Measurements from ENCODE around the gene CMIP.
"Not testable (repeated sequence)": the region's sequence is repeated elsewhere in the genome, so short reads cannot be mapped to it uniquely, and the experiment has no call there.

The CMIP gene

GRCh38 chr16:81567087-81567486, 122.5 kb downstream of the CMIP start:
- no peak for DNase-seq (ENCODE audit: low read depth in 2 of 2)

DNA sequence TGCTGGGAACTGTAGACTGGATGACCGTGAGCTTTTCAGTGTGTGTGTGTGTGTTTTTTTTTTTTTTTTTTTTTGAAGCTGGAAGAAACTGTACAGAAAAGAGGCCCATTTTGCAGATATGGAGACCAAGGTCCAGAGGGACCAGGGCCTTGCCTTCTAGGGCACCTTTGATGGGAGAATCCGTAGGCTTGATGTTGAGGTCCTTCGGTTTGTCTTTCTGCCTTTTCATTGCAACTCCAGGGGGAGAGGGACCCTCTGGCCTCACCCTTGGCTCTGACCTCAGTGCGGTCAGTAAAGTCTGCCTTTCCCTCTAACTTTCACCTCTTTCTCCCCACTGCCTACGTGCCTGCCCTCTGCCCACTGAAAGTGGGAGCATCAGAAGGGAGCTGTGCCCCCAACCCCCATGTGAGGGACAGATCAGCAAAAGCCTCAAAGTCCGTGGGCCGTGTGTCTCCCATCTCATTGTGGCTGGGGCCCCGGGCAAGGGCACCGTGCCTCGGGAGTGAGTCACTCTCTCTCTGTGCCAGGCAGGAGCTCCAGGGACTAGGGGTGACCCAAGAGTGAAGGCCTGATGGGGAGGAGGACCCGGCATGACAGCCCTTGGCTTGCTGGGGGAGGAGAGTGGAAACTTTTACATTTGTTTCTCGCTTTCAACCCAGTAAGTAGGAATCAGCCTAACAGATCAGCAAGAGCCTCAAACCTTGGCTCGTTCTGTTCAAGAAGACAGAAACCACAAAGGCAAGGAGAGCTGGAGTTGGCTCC, 123.6 kb downstream of the CMIP start:
- DNase-seq (ENCODE audit: low read depth in 2 of 2) = no peak

DNA sequence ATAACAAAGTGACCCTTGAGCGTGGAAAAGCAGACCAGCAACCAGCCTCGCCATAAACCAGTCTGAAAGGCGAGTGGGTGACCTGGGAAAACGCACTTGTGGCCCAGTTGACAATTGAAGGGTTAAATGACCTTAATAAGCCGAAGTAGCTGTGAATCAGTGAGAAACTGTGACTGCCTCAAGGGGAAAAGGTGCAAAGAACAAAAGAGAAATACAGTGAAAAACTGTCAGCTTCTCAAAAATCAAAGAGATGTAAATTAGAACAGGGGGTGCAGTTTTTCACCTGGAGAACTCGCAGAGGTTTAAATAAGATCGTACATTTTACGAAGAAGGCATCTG, 124.1 kb downstream of the CMIP start:
- DNase-seq (ENCODE audit: low read depth in 2 of 2) = no peak

- no peak for DNase-seq (ENCODE audit: low read depth in 2 of 2)
These were observed 124.9 kb downstream of the CMIP start for GRCh38 chr16:81569361-81570034.

DNA sequence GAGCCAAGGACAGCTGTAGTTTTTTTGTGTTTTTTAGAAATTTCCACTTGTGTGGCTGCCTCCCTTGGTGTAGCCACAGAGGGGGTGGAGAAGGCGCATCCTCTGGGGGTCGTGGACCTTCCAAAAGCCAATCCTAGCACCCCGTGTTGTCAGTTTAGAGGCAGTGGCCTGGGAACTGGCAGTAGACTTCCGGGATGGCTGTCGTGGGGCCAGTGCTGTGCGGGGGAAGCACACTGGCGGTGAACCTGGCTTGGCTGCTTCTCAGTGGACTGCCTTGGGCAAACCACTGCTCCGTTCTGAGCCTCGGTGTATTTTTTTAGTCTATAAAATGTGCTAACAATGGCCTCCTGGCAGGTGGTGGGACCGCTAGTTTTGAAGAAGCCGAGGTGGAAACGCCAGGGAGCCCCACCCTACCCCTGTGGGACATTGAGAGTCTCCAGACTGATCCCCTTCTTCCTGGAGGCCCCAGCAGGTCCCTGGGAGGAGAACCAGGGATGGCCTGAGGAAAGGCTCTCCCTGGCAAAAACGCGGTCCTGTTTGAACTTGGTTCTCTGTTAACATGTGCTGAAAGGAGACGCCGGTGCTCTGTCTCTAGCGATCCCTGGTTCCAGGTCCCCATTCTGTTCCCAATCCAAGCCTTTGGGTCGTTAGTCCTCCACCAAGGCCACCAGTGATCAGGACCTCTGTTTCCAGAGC, 125.7 kb downstream of the CMIP start:
- DNase-seq (ENCODE audit: low read depth in 2 of 2) = no peak

DNA sequence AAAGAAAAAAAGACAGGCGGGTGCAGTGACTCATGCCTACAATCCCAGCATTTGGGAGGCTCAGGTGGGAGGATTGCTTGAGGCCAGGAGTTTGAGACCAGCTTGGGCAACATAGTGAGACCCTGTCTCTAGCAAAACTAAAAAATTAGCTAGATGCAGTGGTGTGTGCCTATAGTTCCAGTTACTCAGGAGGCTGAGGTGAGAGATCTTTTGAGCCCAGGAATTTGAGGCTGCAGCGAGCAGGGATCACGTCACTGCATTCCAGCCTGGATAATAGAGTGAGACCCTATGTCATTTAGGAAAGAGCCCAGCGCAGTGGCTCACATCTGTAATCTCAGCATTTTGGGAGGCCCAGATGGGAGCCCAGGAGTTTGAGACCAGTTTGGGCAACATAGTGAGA, 126.6 kb downstream of the CMIP start:
- no peak for DNase-seq (ENCODE audit: low read depth in 2 of 2)

DNA sequence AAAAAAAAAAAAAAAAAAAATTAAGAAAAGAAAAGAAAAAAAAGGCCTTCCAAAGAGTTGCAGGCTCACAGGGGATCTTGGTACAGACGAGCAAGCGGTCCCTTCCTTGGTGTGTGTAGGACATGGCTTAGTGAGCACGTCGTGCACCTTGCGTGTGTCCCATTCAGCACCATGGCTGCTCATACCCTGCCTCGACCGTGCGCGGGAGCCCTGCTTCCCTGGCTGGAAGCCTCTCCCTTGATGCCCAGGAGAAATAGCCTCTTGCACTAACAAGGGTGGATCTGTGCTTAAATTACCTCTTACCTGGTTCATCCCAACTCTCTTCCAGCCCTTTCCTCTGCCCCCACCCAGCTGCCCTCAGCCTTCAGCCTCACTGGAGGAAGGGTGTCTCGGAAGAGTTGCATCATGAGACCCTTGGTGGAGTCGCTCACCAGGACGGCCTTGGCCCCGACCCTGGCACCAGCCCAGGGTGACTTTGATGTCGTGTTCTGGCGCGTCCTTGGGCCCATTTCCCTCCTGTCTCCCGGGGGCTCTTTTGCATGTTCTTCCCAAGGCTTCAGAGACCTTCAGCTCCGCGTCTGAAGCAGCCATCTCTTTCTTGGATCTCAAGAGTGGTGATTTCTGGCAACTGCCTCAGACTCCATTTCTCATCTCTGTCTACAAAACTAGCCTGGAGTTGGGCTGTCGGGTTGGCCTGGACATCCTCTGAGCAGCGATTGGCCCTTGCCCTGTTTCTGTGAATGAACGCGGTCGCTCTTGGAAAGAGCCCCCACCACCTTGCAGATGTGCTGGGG, 127.2 kb downstream of the CMIP start:
- no peak for DNase-seq (ENCODE audit: low read depth in 2 of 2)

DNA sequence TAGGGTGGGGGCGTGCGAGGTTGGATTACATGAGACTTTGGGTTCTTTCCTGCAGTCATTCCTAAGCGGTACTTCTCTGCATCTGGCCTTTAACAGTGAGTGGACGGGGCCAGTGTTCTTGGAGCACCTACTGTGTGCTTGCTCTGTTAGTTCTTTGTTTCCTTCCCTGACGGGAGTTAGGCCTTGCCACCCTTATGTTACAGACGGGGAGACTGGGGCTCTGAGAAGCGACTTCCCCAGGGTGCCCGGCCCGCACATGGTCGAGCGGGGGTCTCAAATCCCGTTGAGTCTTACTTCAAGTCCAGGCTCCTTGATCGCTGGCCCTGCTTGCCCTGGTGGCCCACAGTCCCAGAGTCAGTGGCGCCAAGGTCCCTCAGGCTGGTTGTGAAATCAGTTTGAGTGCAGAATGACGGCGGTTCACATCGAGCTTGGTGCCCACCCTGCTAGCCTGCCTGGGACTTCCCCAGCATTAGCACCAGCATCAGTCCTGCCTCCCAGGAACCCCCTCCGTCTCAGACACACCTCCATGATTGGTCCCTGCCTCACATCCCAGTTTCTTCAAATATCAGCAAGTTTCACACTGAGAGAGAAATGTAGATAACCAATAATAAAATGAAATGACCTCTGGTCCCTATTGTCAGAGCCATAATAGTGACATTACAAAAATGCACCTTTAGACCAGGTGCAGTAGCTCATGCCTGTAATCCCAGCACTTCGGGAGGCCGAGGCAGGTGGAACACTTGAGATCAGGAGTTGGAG, 128.0 kb downstream of the CMIP start:
- no peak for DNase-seq (ENCODE audit: low read depth in 2 of 2)

- DNase-seq (ENCODE audit: low read depth in 2 of 2) = no peak
These were observed 129.0 kb downstream of the CMIP start for GRCh38 chr16:81573533-81574020.

- DNase-seq (ENCODE audit: low read depth in 2 of 2) = no peak
These were observed 129.6 kb downstream of the CMIP start for GRCh38 chr16:81574168-81574567.

GRCh38 chr16:81575307-81575706, 130.7 kb downstream of the CMIP start:
- DNase-seq (ENCODE audit: low read depth in 2 of 2) = no peak

GRCh38 chr16:81575834-81576233, 131.2 kb downstream of the CMIP start:
- no peak for DNase-seq (ENCODE audit: low read depth in 2 of 2)

DNA sequence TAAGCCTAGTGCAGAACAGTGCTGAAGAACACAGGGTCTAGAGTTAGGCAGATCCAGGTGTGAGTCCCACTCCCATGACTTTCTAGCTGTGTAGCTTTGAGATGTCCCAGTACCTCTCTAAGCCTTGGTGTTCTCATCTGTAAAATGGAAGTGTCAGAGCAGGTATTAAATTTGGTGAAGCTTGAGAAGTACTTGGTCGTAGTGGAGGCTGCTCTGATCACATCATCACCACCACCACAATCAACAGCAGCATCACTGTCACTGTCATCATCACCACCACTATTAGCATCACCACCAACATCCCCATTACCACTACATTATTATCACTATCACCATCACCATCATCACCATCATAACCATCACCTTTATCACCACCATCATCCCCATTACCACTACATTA, 132.1 kb downstream of the CMIP start:
- DNase-seq (ENCODE audit: low read depth in 2 of 2) = no peak

DNA sequence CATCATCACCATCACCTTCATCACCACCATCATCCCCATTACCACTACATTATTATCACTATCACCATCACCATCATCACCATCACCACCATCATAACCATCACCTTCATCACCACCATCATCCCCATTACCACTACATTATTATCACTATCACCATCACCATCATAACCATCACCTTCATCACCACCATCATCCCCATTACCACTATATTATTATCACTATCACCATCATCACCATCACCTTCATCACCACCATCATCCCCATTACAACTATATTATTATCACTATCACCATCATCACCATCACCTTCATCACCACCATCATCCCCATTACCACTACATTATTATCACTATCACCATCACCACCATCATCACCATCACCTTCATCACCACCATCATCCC, 132.7 kb downstream of the CMIP start:
- not testable (repeated sequence) for DNase-seq (ENCODE audit: low read depth in 2 of 2)

DNA sequence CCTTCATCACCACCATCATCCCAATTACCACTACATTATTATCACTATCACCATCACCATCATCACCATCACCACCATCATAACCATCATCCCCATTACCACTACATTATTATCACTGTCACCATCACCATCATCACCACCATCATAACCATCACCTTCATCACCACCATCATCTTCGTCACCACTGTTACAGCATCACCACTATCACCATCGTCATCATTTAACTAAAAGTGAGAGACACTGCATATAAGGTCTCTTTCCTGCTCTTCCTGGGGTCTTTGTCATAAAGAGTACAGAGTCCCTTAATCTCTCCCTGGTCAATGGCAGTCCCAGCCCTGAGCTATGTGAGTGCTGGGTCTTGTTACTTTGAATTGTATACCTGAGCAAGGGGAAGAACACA, 133.5 kb downstream of the CMIP start:
- DNase-seq (ENCODE audit: low read depth in 2 of 2) = no peak

GRCh38 chr16:81578636-81579413, 134.2 kb downstream of the CMIP start:
- no peak for DNase-seq (ENCODE audit: low read depth in 2 of 2)

DNA sequence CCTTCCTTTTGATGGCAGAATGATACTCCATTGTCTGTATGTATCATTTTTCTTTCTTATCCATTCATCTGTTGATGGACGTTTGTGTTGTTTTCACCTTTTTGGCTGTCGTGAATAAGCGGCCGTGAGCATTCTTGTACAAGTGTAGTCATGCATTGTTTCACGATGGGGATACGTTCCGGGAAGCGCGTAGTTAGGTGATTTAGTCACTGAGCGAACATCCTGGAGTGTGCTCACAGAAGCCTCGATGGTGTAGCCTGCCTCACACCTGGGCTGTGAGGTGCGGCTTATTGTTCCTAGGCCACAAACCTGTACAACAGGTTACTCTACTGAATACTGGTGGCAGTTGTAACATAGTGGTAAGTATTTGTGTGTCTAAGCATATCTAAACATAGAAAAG, 136.5 kb downstream of the CMIP start:
- DNase-seq (ENCODE audit: low read depth in 2 of 2) = no peak

DNA sequence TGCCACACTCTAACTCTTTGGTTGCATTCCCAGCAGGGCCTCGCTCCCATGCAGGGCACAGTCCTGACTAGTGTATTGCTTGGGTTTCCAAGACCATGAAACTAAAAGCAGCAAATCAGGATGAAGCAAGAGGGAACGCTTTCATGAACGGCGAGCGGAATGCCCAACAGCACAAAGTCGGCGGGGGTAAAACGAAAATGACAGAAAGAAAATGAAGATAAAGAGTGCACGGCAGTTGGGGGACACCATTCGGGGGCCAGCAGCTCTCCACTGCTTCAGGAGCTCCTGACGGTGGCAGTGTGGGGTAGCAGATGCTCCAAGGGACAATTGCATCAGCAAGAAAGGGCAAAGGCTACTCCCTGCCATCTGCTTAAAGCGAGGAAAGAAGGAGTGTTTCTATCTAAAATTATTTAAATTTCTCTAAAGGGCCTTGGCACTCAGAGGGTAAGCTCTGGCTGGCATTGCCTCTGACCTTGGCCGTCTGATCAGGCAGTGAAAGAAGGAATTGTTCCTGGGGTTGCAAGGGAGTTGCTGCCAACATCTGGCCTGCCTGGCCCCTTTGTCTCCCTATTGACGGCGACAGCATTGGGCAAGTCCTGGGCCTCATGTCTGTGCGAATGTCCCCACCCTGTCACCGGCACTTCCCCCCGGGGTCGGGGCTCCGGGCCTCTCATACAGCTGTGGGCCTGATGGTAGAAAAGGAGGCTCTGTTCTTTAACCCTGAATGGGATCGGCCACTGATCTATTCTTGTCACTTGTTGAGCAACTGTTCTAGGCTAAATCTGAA, 138.2 kb downstream of the CMIP start:
- no peak for DNase-seq (ENCODE audit: low read depth in 2 of 2)

DNA sequence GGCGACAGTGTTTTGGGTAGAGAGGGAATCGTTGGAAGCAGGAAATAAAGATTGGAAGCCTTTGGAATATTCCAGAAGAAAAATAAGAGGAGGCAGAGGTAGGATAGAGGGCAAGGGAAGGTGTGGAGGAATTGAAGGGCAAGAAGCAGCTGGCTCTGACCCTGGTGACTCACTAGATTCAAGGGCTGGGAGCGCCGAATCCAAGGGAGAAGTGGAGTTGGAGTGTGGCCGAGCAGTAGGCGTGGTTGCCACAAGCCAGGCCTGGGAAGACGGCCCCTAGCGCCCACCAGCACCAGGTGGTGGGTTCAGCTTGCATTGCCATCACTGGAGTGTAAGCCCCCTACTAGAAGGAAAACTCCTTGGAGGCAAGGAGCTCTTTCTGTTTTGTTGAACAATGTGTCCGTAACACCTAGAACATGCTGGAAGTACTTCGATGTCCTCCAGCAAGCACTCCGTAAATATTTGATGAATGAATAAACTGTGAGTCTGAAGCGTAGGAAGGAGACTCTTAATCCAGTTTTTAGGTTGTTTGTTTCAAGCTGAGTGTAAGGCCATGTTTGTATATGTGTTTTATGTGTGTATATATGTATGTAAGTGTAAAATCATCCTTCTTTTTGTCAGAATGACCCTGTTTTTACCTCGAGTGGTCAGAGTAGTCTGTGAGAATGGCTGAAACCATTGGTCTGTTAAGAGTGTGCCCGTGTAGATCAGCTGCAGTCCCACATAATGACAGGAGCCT, 139.5 kb downstream of the CMIP start:
- DNase-seq (ENCODE audit: low read depth in 2 of 2) = no peak

All from stimulated activated CD4-positive, alpha-beta T cell treated with anti-CD3 and anti-CD28 coated beads, Interleukin-1b, Interleukin-23, amount 100 ng/mL, for 1 hour (primary cell).